ENCODE results near the gene ADAMTS3. TPM values are rescaled to one million over a fixed set of nuclear protein-coding genes. Genes with fewer than 3 reads are reported as not detected.

ADAMTS3 gene
- polyA plus RNA-seq, 2 of the 4 experiments (the other 2 are of a cell fraction) = 0.03 TPM; not detected in 1

- H3K4me2 ChIP-seq = no peak overlapping the region
- no peaks in the 10 kb centered on the region for H3K4me1 ChIP-seq
- FAIRE-seq (no peak), ATAC-seq (no peak), DNase-seq (ENCODE audit: low read depth in 1 of 2, low spot score in 1 of 2) (no peak)
- 4% methylated on average over 1 of the region's 1 CpG for WGBS (ENCODE audit: missing lambda C conversion rate)
- POLR2A ChIA-PET = no interaction called here
- H3K27ac ChIP-seq = no peak overlapping the region
- H3K9me3 ChIP-seq = no peaks in the 10 kb centered on the region
- TF ChIP-seq FOSL2 (IDR thresholded peaks at IDR 0.05) (no peak), FOSL2 (CRISPR knock-in tag; IDR thresholded peaks at IDR 0.05) (no peak), MAX (IDR thresholded peaks at IDR 0.05) (no peak), GATA3 (IDR thresholded peaks at IDR 0.05; ENCODE audit: borderline replicate concordance) (no peak), MAFK (IDR thresholded peaks at IDR 0.05; ENCODE audit: partially characterized antibody) (no peak), HEYL (CRISPR knock-in tag; IDR thresholded peaks at IDR 0.05) (no peak), USF2 (IDR thresholded peaks at IDR 0.05) (no peak), HMGXB4 (CRISPR knock-in tag; IDR thresholded peaks at IDR 0.05; ENCODE audit: borderline replicate concordance) (no peak), ATOH8 (CRISPR knock-in tag; IDR thresholded peaks at IDR 0.05; ENCODE audit: low read depth) (no peak), KDM5A (IDR thresholded peaks at IDR 0.05) (no peak), ZC3H11A (IDR thresholded peaks at IDR 0.05) (no peak), PHF8 (IDR thresholded peaks at IDR 0.05; ENCODE audit: borderline replicate concordance, low read depth) (no peak), TFCP2L1 (CRISPR knock-in tag; IDR thresholded peaks at IDR 0.05) (no peak), HOXA7 (CRISPR knock-in tag; IDR thresholded peaks at IDR 0.05) (no peak), CEBPB (IDR thresholded peaks at IDR 0.05) (no peak), RAD21 (conservative IDR thresholded peaks at IDR 0.05 in 1 of 2, IDR thresholded peaks at IDR 0.05 in 1 of 2) (no peak)
- H3K4me3 ChIP-seq = no peak overlapping the region
- CTCF ChIA-PET = no interaction called here
These were observed 32.6 kb downstream of the ADAMTS3 start for GRCh38 chr4:72536443-72536842.

GRCh38 chr4:72531768-72532290 is 37.2 kb downstream of the ADAMTS3 start:
- DNase-seq (ENCODE audit: low read depth in 1 of 2, low spot score in 1 of 2) = no peak
- Histone ChIP-seq H3K9me3 (no peaks in the 10 kb centered on the region), H3K4me3 (no peak overlapping the region), H3K27ac (no peak overlapping the region), H3K4me1 (no peaks in the 10 kb centered on the region), H3K4me2 (no peak overlapping the region)
- TF ChIP-seq RARB (CRISPR knock-in tag; IDR thresholded peaks at IDR 0.05) (no peak), MAFK (IDR thresholded peaks at IDR 0.05; ENCODE audit: partially characterized antibody) (no peak), SMC3 (IDR thresholded peaks at IDR 0.05) (no peak), KDM5A (IDR thresholded peaks at IDR 0.05) (no peak), ATOH8 (CRISPR knock-in tag; IDR thresholded peaks at IDR 0.05; ENCODE audit: low read depth) (no peak), ZSCAN20 (CRISPR knock-in tag; IDR thresholded peaks at IDR 0.05) (no peak), KDM1A (IDR thresholded peaks at IDR 0.05; ENCODE audit: low read depth) (no peak), ZFP36 (IDR thresholded peaks at IDR 0.05; ENCODE audit: borderline replicate concordance, partially characterized antibody) (no peak)
- ChIA-PET CTCF (no interaction called here), POLR2A (no interaction called here)
- FAIRE-seq = no peak
- no peak for ATAC-seq
- WGBS (ENCODE audit: missing lambda C conversion rate) = 88% methylated on average over 1 of the region's 1 CpG
